ENCODE measurements around the gene NOVA2.
A peak's percentile ranks its signal among the peaks of the same experiment; 100 is the strongest.

DNA sequence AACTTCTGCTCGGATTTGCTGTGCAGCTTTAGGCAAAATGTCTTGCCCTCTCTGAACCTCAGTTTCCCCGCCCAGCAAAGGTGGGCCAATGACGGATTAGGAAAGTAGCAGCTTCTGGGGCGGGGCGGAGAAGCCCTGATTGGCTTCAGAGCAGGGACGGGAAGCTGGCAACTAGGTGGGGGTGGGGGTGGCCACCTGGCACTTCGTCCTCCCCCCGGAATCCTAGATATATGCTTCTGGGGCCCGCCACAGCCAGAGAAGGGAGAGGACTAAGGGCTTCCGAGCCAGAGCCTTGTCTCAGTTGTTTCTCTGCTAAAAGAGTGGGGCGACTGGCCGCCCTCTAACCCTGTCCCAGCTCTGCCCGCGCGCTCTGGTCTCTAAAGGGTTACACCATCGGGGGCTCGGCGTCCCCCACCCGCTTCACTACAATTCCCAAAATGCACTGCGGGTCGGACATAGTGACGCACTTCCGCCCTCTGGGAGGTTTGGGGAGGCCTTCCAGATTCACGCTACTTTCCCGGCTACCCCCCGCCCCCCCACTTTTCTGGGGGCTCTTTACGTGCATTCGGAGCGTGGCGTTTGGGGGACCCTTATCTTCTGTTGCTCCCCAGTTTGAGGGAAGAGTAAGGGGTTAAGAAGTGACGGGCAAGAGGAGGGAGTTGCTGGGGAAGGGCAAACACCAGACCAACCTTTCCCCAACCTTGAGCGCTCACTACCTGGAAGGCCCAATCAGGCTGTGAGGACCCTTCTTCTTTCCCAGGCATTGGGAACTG, 87.1 kb downstream of the NOVA2 start:
- TF ChIP-seq ZC3H4 (CRISPR knock-in tag; IDR thresholded peaks at IDR 0.05; ENCODE audit: borderline replicate concordance) (no peak), BHLHE40 (IDR thresholded peaks at IDR 0.05; ENCODE audit: low read length) (peak; percentile 27; the same call in 1 of the 2 replicates), SIN3A (IDR thresholded peaks at IDR 0.05; ENCODE audit: borderline replicate concordance in 2 of 2, control insufficient read depth in 1 of 2, low read depth in 2 of 2, low read length in 2 of 2) (no peak), NBN (IDR thresholded peaks at IDR 0.05; ENCODE audit: low read depth) (no peak), HNRNPL (IDR thresholded peaks at IDR 0.05; ENCODE audit: low read depth, low read length) (no peak), SPI1 (IDR thresholded peaks at IDR 0.05; ENCODE audit: borderline replicate concordance, low read depth, low read length) (peak; percentile 85)
- TF ChIP-seq, protein P1, sequence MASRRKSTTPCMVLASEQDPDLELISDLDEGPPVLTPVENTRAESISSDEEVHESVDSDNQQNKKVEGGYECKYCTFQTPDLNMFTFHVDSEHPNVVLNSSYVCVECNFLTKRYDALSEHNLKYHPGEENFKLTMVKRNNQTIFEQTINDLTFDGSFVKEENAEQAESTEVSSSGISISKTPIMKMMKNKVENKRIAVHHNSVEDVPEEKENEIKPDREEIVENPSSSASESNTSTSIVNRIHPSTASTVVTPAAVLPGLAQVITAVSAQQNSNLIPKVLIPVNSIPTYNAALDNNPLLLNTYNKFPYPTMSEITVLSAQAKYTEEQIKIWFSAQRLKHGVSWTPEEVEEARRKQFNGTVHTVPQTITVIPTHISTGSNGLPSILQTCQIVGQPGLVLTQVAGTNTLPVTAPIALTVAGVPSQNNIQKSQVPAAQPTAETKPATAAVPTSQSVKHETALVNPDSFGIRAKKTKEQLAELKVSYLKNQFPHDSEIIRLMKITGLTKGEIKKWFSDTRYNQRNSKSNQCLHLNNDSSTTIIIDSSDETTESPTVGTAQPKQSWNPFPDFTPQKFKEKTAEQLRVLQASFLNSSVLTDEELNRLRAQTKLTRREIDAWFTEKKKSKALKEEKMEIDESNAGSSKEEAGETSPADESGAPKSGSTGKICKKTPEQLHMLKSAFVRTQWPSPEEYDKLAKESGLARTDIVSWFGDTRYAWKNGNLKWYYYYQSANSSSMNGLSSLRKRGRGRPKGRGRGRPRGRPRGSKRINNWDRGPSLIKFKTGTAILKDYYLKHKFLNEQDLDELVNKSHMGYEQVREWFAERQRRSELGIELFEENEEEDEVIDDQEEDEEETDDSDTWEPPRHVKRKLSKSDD (conservative IDR thresholded peaks at IDR 0.05; ENCODE audit: low read length) = no peak
- TF ChIP-seq, protein P2, sequence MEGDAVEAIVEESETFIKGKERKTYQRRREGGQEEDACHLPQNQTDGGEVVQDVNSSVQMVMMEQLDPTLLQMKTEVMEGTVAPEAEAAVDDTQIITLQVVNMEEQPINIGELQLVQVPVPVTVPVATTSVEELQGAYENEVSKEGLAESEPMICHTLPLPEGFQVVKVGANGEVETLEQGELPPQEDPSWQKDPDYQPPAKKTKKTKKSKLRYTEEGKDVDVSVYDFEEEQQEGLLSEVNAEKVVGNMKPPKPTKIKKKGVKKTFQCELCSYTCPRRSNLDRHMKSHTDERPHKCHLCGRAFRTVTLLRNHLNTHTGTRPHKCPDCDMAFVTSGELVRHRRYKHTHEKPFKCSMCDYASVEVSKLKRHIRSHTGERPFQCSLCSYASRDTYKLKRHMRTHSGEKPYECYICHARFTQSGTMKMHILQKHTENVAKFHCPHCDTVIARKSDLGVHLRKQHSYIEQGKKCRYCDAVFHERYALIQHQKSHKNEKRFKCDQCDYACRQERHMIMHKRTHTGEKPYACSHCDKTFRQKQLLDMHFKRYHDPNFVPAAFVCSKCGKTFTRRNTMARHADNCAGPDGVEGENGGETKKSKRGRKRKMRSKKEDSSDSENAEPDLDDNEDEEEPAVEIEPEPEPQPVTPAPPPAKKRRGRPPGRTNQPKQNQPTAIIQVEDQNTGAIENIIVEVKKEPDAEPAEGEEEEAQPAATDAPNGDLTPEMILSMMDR (IDR thresholded peaks at IDR 0.05 in 2 of 3, conservative IDR thresholded peaks at IDR 0.05 in 1 of 3; ENCODE audit: insufficient read depth in 2 of 3, low read depth in 1 of 3, low read length in 3 of 3) = no peak
- TF ChIP-seq, protein P3, sequence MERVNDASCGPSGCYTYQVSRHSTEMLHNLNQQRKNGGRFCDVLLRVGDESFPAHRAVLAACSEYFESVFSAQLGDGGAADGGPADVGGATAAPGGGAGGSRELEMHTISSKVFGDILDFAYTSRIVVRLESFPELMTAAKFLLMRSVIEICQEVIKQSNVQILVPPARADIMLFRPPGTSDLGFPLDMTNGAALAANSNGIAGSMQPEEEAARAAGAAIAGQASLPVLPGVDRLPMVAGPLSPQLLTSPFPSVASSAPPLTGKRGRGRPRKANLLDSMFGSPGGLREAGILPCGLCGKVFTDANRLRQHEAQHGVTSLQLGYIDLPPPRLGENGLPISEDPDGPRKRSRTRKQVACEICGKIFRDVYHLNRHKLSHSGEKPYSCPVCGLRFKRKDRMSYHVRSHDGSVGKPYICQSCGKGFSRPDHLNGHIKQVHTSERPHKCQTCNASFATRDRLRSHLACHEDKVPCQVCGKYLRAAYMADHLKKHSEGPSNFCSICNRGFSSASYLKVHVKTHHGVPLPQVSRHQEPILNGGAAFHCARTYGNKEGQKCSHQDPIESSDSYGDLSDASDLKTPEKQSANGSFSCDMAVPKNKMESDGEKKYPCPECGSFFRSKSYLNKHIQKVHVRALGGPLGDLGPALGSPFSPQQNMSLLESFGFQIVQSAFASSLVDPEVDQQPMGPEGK (CRISPR knock-in tag; IDR thresholded peaks at IDR 0.05; ENCODE audit: borderline replicate concordance) = no peak; the same call in 1 of the 2 replicates
- TF ChIP-seq, protein P4, sequence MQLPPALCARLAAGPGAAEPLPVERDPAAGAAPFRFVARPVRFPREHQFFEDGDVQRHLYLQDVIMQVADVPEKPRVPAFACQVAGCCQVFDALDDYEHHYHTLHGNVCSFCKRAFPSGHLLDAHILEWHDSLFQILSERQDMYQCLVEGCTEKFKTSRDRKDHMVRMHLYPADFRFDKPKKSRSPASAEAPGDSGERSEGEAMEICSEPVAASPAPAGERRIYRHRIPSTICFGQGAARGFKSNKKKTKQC (CRISPR knock-in tag; IDR thresholded peaks at IDR 0.05) = no peak
- TF ChIP-seq, protein P5, sequence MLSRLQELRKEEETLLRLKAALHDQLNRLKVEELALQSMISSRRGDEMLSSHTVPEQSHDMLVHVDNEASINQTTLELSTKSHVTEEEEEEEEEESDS (CRISPR knock-in tag; IDR thresholded peaks at IDR 0.05) = no peak
